HEK293 (cell line): ENCODE results near the gene CNGA2.

Experiments
- CTCF ChIA-PET: fragments of 350-600 bp; formaldehyde crosslinking; extraction: SDS; loops from one replicate; lab custom pipeline; 2021; ENCODE audit warnings: antibody characterized with exemption; lab: Yijun Ruan, JAX
- POLR2A ChIA-PET: fragments of 300-600 bp; formaldehyde crosslinking; extraction: SDS; loops from one replicate; lab custom pipeline; 2020; ENCODE audit warnings: antibody characterized with exemption, inconsistent platforms; lab: Yijun Ruan, JAX
- H3K27ac ChIP-seq: fragments of 200-500 bp; sonication (Bioruptor generic); 2 replicates; pipeline ENCODE4 v1.5.1; 2014; ENCODE audit warnings: low read depth, low read length, control low read depth, inconsistent platforms; ENCODE audit errors: extremely low read depth
- H3K36me3 ChIP-seq, 2 experiments: fragments of 200-500 bp in 1 of 2; sonication (Bioruptor generic) in 1 of 2; 1 replicate in 1 of 2; 2 replicates in 1 of 2; pipeline ENCODE4 v1.5.1; 2014 to 2017; ENCODE audit warnings: inconsistent platforms in 2 of 2, low read length in 2 of 2; ENCODE audit not compliant: control insufficient read depth in 2 of 2, insufficient read depth in 1 of 2
- H3K4me1 ChIP-seq: fragments of 200-500 bp; sonication (Bioruptor generic); 2 replicates; pipeline ENCODE4 v1.5.1; 2014; ENCODE audit warnings: mild to moderate bottlenecking, low read length, inconsistent platforms; ENCODE audit not compliant: control insufficient read depth, insufficient read depth
- H3K4me3 ChIP-seq: 2 replicates; pipeline ENCODE4 v1.5.1; 2011; ENCODE audit warnings: low read depth, mild to moderate bottlenecking, control low read depth, low read length, moderate library complexity
- H3K9me3 ChIP-seq: fragments of 200-500 bp; sonication (Bioruptor generic); 2 replicates; pipeline ENCODE4 v1.5.1; 2014; ENCODE audit warnings: low read depth, low read length, inconsistent platforms; ENCODE audit not compliant: control insufficient read depth, insufficient read depth
- ATF2 ChIP-seq: fragments of 450-650 bp; formaldehyde crosslinking; IDR thresholded peaks from 2 replicates; pipeline ENCODE4 v1.5.1; 2016; ENCODE audit warnings: missing biosample characterization, missing genetic modification characterization, low read depth
- GLI4 ChIP-seq: fragments of 450-650 bp; formaldehyde crosslinking; IDR thresholded peaks from 2 replicates; pipeline ENCODE4 v1.5.1; 2016; ENCODE audit warnings: missing biosample characterization, missing genetic modification characterization
- KLF17 ChIP-seq: fragments of 450-650 bp; formaldehyde crosslinking; IDR thresholded peaks from 2 replicates; pipeline ENCODE4 v1.5.1; 2016; ENCODE audit warnings: missing biosample characterization, missing genetic modification characterization
- KLF8 ChIP-seq: fragments of 450-650 bp; formaldehyde crosslinking; IDR thresholded peaks from 2 replicates; pipeline ENCODE4 v1.5.1; 2016; ENCODE audit warnings: missing biosample characterization, missing genetic modification characterization
- SCRT2 ChIP-seq: fragments of 450-650 bp; formaldehyde crosslinking; IDR thresholded peaks from 2 replicates; pipeline ENCODE4 v1.5.1; 2016; ENCODE audit warnings: missing biosample characterization, missing genetic modification characterization
- WT1 ChIP-seq: fragments of 450-650 bp; formaldehyde crosslinking; IDR thresholded peaks from 2 replicates; pipeline ENCODE4 v1.5.1; 2016; ENCODE audit warnings: missing biosample characterization, missing genetic modification characterization
- ZBTB1 ChIP-seq: fragments of 450-650 bp; formaldehyde crosslinking; IDR thresholded peaks from 2 replicates; pipeline ENCODE4 v1.5.1; 2016; ENCODE audit warnings: missing biosample characterization, missing genetic modification characterization
- ZBTB17 ChIP-seq: fragments of 450-650 bp; formaldehyde crosslinking; IDR thresholded peaks from 2 replicates; pipeline ENCODE4 v1.5.1; 2016; ENCODE audit warnings: missing biosample characterization, missing genetic modification characterization
- ZFP37 ChIP-seq: fragments of 450-650 bp; formaldehyde crosslinking; IDR thresholded peaks from 2 replicates; pipeline ENCODE4 v1.5.1; 2016; ENCODE audit warnings: missing biosample characterization, missing genetic modification characterization
- ZNF112 ChIP-seq: fragments of 450-650 bp; formaldehyde crosslinking; IDR thresholded peaks from 2 replicates; pipeline ENCODE4 v1.5.0; 2017; ENCODE audit warnings: missing biosample characterization, missing genetic modification characterization
- ZNF223 ChIP-seq: fragments of 450-650 bp; formaldehyde crosslinking; IDR thresholded peaks from 2 replicates; pipeline ENCODE4 v1.5.1; 2016; ENCODE audit warnings: missing biosample characterization, missing genetic modification characterization
- ZNF518A ChIP-seq: fragments of 450-650 bp; formaldehyde crosslinking; conservative IDR thresholded peaks from 2 replicates; pipeline ENCODE4 v1.5.1; 2016; ENCODE audit warnings: low read depth, missing biosample characterization, missing genetic modification characterization
- ZNF785 ChIP-seq: fragments of 450-650 bp; formaldehyde crosslinking; IDR thresholded peaks from 2 replicates; pipeline ENCODE4 v1.5.1; 2016; ENCODE audit warnings: missing biosample characterization, missing genetic modification characterization
- ZNF791 ChIP-seq: fragments of 450-650 bp; formaldehyde crosslinking; IDR thresholded peaks from 2 replicates; pipeline ENCODE4 v1.5.1; 2016; ENCODE audit warnings: missing biosample characterization, missing genetic modification characterization
- ZSCAN30 ChIP-seq: fragments of 450-650 bp; IDR thresholded peaks from 2 replicates; pipeline ENCODE4 v1.5.1; 2018; ENCODE audit warnings: missing biosample characterization, mild to moderate bottlenecking, missing genetic modification characterization, moderate library complexity
- TF ChIP-seq, protein P1 (sequence below): fragments of 450-650 bp; formaldehyde crosslinking; IDR thresholded peaks from 2 replicates; pipeline ENCODE4 v1.5.1; 2016; ENCODE audit warnings: missing biosample characterization, missing genetic modification characterization

Gene CNGA2

GRCh38 chrX:151773434-151773833, 38.9 kb downstream of the CNGA2 start:
- no peak overlapping the region for H3K27ac ChIP-seq
- H3K36me3 ChIP-seq = no peaks in the 10 kb centered on the region
- no peak overlapping the region for H3K4me3 ChIP-seq
- H3K9me3 ChIP-seq = no peaks in the 10 kb centered on the region
- CTCF ChIA-PET = interaction anchor here (0.5 kb wide), 1 partner anchor 1048 kb away, joined by 3 read pairs; no protein-coding TSS in a partner anchor
- H3K4me1 ChIP-seq = no peaks in the 10 kb centered on the region
- TF ChIP-seq ZNF223 (tag by site-specific recombination) (no peak), ZBTB1 (tag by site-specific recombination) (no peak), KLF8 (tag by site-specific recombination) (no peak)
- TF ChIP-seq, all 188 proteins: peak for 0
- POLR2A ChIA-PET = interaction anchor here (0.6 kb wide), 1 partner anchor 15 kb away, joined by 5 read pairs; no protein-coding TSS in a partner anchor

GRCh38 chrX:151774421-151774820, 39.9 kb downstream of the CNGA2 start:
- H3K4me3 ChIP-seq = no peak overlapping the region
- CTCF ChIA-PET = interaction anchor here (0.6 to 1.2 kb wide), 3 partner anchors 16 to 858 kb away, joined by 3 to 5 read pairs (median 3); no protein-coding TSS in a partner anchor
- no peak for TF ChIP-seq GLI4 (tag by site-specific recombination)
- TF ChIP-seq ZNF518A (tag by site-specific recombination) = no peak
- no peak for TF ChIP-seq ZNF791 (tag by site-specific recombination)
- TF ChIP-seq ZNF785 (tag by site-specific recombination) = no peak
- TF ChIP-seq, protein P1, sequence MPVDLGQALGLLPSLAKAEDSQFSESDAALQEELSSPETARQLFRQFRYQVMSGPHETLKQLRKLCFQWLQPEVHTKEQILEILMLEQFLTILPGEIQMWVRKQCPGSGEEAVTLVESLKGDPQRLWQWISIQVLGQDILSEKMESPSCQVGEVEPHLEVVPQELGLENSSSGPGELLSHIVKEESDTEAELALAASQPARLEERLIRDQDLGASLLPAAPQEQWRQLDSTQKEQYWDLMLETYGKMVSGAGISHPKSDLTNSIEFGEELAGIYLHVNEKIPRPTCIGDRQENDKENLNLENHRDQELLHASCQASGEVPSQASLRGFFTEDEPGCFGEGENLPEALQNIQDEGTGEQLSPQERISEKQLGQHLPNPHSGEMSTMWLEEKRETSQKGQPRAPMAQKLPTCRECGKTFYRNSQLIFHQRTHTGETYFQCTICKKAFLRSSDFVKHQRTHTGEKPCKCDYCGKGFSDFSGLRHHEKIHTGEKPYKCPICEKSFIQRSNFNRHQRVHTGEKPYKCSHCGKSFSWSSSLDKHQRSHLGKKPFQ (tag by site-specific recombination) = no peak
- TF ChIP-seq ZSCAN30 (tag by site-specific recombination) = no peak
- no peak for TF ChIP-seq ZFP37 (tag by site-specific recombination)
- no peak for TF ChIP-seq SCRT2 (tag by site-specific recombination)
- TF ChIP-seq ZBTB17 (tag by site-specific recombination) = no peak
- TF ChIP-seq ATF2 (tag by site-specific recombination) = no peak
- TF ChIP-seq WT1 (tag by site-specific recombination) = no peak
- TF ChIP-seq ZNF112 (tag by site-specific recombination) = no peak
- TF ChIP-seq KLF17 = no peak
- no peak overlapping the region for H3K27ac ChIP-seq
- H3K4me1 ChIP-seq = no peaks in the 10 kb centered on the region
- POLR2A ChIA-PET = no interaction called here
- H3K9me3 ChIP-seq = no peaks in the 10 kb centered on the region
- no peaks in the 10 kb centered on the region for H3K36me3 ChIP-seq
